Thyroid gland (tissue), 4 donors: ENCODE measurements around the gene ANKRD12.

ENCODE experiments used
- CTCF ChIP-seq, 6 experiments: fragments of 200-600 bp in 3 of 6; fragments of 450-650 bp in 3 of 6; sonication (generic) in 3 of 6; IDR thresholded peaks; one replicate each; pipeline ENCODE4 v1.5.1; 2016 to 2019; ENCODE audit warnings: antibody characterized with exemption in 6 of 6, mild to moderate bottlenecking in 2 of 6, inconsistent platforms in 1 of 6, moderate library complexity in 1 of 6
- POLR2A ChIP-seq, 2 donors: fragments of 450-650 bp; IDR thresholded peaks; one replicate each; pipeline ENCODE4 v1.6.1; 2017; ENCODE audit warnings: antibody characterized with exemption in 2 of 2, mild to moderate bottlenecking in 2 of 2, moderate library complexity in 1 of 2

GRCh38 chr18:9177031-9177430 is 40.5 kb downstream of the ANKRD12 start:
- TF ChIP-seq CTCF (IDR thresholded peaks at IDR 0.05) (peak in 1 of 6 experiments; percentile 3), POLR2A (IDR thresholded peaks at IDR 0.05) (peak in 1 of 2 donors; percentile 20)
